ENCODE results near the gene PALMD. TPM values are rescaled to one million over a fixed set of nuclear protein-coding genes. Genes with fewer than 3 reads are reported as not detected.

The PALMD gene
- total RNA-seq, 4 donors from 2014 or later = 68.9 to 75.6 (median 72.1) TPM

DNA sequence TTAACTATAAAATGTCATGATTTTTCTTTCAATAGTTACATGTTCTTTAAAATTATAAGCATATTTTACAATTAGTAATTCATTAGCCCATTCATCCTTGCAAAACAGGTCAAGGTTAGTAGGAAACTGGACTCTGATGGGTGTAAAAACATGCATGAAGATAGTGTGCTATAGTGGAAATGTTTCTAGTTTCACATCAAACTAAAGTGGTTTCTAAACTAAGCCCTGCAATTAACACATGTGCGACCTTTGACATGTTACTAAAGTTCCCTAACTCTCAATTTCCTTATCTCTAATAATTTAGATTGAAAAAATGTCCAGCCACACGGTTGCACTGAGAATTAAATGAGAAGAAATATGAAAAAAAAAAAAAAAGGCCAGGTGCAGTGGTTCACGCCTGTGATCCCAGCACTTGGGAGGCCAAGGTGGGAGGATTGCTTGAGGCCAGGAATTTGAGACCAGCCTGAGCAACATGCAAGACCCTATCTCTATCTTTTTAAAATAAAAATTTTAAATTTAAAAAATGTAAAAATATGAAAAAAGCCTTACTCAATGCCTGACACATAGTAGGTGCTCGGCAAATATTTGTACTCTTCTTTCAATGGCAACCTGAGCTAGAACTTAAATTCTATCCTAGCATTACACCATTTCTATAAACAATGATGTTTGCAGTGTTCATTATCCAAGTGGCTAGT is 44.1 kb upstream of the PALMD start:
- WGBS, 2 donors = 79 to 90% methylated on average over 4 of the region's 4 CpGs
- intact Hi-C loops (cut with DNase I; ENCODE audit: low total_unique reads) = no loop called here
- TF ChIP-seq, protein P1, sequence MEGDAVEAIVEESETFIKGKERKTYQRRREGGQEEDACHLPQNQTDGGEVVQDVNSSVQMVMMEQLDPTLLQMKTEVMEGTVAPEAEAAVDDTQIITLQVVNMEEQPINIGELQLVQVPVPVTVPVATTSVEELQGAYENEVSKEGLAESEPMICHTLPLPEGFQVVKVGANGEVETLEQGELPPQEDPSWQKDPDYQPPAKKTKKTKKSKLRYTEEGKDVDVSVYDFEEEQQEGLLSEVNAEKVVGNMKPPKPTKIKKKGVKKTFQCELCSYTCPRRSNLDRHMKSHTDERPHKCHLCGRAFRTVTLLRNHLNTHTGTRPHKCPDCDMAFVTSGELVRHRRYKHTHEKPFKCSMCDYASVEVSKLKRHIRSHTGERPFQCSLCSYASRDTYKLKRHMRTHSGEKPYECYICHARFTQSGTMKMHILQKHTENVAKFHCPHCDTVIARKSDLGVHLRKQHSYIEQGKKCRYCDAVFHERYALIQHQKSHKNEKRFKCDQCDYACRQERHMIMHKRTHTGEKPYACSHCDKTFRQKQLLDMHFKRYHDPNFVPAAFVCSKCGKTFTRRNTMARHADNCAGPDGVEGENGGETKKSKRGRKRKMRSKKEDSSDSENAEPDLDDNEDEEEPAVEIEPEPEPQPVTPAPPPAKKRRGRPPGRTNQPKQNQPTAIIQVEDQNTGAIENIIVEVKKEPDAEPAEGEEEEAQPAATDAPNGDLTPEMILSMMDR (IDR thresholded peaks at IDR 0.05) = no peak
- TF ChIP-seq POLR2A (IDR thresholded peaks at IDR 0.05) = no peak
- H3K4me3 ChIP-seq (ENCODE audit: low read depth, poor library complexity, severe bottlenecking) = no peak overlapping the region
- no peak for DNase-seq (ENCODE audit: low spot score in 2 of 2)

DNA sequence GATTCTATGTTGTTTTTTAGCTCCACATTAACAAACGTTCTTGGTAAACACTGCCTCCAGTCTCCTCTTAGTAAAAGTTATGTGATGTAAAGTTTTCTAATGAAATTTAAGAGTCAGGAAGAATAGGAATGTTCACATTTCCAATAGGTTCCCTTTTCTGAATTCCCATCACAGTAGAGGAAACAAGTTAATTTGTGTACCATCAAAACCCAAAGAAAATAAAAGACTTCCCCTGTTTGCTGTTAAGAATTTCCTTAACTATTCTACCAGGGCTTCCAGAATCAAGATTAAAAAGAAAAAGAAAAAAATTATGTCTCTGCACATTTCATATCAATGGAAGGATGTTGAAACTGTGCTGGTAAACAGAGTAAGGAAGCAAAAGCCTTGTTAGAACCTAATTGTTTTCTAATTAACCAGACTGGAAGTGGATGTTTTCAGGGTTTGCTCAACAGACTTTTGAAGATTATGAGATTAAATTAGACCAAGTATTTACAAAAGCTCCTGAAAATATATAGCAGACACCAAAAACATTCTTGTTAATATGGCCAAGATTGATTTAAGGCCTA is 43.4 kb upstream of the PALMD start:
- TF ChIP-seq, protein P1 (IDR thresholded peaks at IDR 0.05) = no peak
- no peak for TF ChIP-seq POLR2A (IDR thresholded peaks at IDR 0.05)
- WGBS, 2 donors = 51 to 59% methylated on average over 1 of the region's 1 CpG
- DNase-seq (ENCODE audit: low spot score in 2 of 2) = no peak
- intact Hi-C loops (cut with DNase I; ENCODE audit: low total_unique reads) = no loop called here
- no peak overlapping the region for H3K4me3 ChIP-seq (ENCODE audit: low read depth, poor library complexity, severe bottlenecking)

DNA sequence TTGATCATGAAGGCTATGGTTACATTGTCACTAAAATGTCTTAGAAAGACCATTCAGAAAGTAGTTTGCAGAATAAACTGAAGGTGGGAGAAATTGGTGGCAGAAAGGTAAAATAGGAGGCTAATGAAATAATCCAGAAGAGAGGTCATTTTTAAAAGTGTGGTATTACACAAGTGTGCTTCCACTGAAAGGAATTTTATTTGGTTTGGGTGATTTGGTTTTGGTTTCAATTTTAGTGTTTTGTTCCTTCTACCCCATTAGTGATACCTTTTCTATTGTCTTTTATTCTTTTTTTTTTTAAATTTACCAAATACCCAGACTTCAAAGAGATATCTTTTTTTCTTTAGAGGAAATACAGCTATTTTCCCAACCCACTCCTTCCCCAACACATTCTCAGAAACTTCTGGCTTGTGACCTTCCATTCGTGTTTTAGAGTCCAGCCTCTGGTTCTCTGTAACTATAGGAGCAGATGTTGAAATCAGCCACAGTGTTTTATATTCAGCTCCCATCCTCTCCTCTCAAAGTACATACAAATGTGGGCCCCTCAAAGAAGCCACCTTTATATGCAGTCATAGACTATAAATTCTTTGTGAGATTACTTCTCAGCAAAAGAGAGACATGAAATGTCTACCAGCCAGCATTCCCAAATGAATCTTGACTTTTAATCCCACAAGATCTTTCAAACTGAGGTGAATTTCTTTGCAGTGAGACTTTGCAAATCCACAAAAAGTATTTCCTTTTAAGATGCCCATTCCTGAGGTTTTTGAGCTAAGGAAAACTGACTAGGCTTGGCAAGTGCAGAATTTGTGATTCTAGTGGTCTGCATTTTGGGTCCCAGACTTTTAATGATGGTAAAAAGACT is 42.0 kb upstream of the PALMD start:
- DNase-seq (ENCODE audit: low spot score in 2 of 2) = no peak
- WGBS, 2 donors = 63 to 67% methylated on average over 1 of the region's 1 CpG
- no peak overlapping the region for H3K4me3 ChIP-seq (ENCODE audit: low read depth, poor library complexity, severe bottlenecking)
- TF ChIP-seq, protein P1 (IDR thresholded peaks at IDR 0.05) = no peak
- no peak for TF ChIP-seq POLR2A (IDR thresholded peaks at IDR 0.05)
- intact Hi-C loops (cut with DNase I; ENCODE audit: low total_unique reads) = no loop called here

DNA sequence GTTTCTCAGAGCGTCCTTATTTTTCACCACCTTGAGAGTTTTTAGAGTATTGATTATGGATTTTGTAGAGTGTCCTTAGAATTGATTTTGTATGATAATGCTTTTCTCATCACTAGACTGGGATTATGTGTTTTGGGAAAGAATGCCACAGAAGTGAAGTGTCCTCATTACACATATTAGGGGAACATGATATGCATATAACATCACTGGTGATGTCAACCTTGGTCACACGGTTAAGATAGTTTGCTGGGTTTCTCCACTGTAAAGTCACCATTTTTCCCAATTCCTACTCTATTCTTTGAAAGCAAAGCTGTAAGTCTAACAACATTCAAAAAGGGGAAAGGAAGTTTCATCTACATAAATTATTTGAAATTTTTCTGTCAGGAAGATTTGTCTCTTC is 39.6 kb upstream of the PALMD start:
- DNase-seq (ENCODE audit: low spot score in 2 of 2) = no peak
- intact Hi-C loops (cut with DNase I; ENCODE audit: low total_unique reads) = no loop called here
- TF ChIP-seq, protein P1 (IDR thresholded peaks at IDR 0.05) = no peak
- TF ChIP-seq POLR2A (IDR thresholded peaks at IDR 0.05) = no peak
- H3K4me3 ChIP-seq (ENCODE audit: low read depth, poor library complexity, severe bottlenecking) = no peak overlapping the region
- WGBS, 2 donors = 88 to 93% methylated on average over 2 of the region's 2 CpGs

DNA sequence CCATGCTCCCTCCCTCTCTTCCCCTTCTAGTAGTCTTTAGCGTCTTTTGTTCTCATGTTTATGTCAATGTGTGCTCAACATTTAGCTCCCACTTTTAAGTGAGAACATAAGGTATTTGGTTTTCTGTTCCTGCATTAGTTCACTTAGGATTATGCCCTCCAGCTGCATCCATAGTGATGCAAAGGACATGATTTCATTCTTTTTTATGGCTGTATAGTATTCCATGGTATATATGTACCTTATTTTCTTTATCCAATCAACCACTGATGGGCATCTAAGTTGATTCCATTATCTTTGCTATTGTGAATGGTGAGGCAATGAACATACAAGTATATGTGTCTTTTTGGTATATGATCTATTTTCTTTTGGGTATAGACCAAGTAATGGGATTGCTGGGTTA is 38.3 kb upstream of the PALMD start:
- TF ChIP-seq, protein P1 (IDR thresholded peaks at IDR 0.05) = no peak
- TF ChIP-seq POLR2A (IDR thresholded peaks at IDR 0.05) = no peak
- intact Hi-C loops (cut with DNase I; ENCODE audit: low total_unique reads) = no loop called here
- 97% methylated on average over 1 of the region's 1 CpG for WGBS, 2 donors

More for the DNA sequence above, 38.3 kb upstream of the PALMD start:
- no peak for DNase-seq (ENCODE audit: low spot score in 2 of 2)
- H3K4me3 ChIP-seq (ENCODE audit: low read depth, poor library complexity, severe bottlenecking) = no peak overlapping the region
